ENCODE results near the gene PLCB1. TPM values are rescaled to one million over a fixed set of nuclear protein-coding genes. Genes with fewer than 3 reads are reported as not detected.

PLCB1 gene
- total and polyA plus RNA-seq, 2 donors (not counting 3 experiments of a cell fraction or from before 2014, with no cell fraction given), result 10.2 to 53.4 TPM

- no TSS peak for BruUV-seq (replicated peaks)
- POLR2A ChIA-PET, result no interaction called here
- Histone ChIP-seq H3K9ac (replicated peaks; ENCODE audit: extremely low read depth, insufficient read depth, low read length) (no peak overlapping the region), H3K27ac (ENCODE audit: insufficient read depth, low read depth, low read length) (no peak overlapping the region), H3K4me3 (replicated peaks in 1 of 3; ENCODE audit: insufficient read depth in 1 of 3, low read depth in 1 of 3, low read length in 3 of 3) (no peak overlapping the region), H4K20me1 (replicated peaks; ENCODE audit: control insufficient read depth, extremely low read depth, insufficient read depth, low read length) (no peaks in the 10 kb centered on the region), H3K9me1 (replicated peaks; ENCODE audit: control insufficient read depth, extremely low read depth, insufficient read depth, low read length) (no peaks in the 10 kb centered on the region), H3K36me3 (ENCODE audit: control insufficient read depth in 2 of 2, extremely low read depth in 1 of 2, insufficient read depth in 2 of 2, low read length in 2 of 2) (no peaks in the 10 kb centered on the region), H2AFZ (ENCODE audit: low read depth, low read length) (no peak overlapping the region), H3K79me2 (ENCODE audit: control insufficient read depth, insufficient read depth, low read length) (no peaks in the 10 kb centered on the region), H3K4me1 (ENCODE audit: control insufficient read depth, extremely low read depth, insufficient read depth, low read length) (no peaks in the 10 kb centered on the region), H3K27me3 (ENCODE audit: control insufficient read depth in 2 of 2, insufficient read depth in 2 of 2, low read length in 2 of 2) (no peaks in the 10 kb centered on the region), H3K9me3 (replicated peaks; ENCODE audit: control insufficient read depth, insufficient read depth, low read length) (no peaks in the 10 kb centered on the region), H3K4me2 (ENCODE audit: insufficient read depth, low read length) (no peak overlapping the region)
- intact Hi-C loops (cut with micrococcal nuclease), result no loop called here
- no peak for FAIRE-seq
- no peak for DNase-seq (ENCODE audit: low read depth, low spot score)
- TF ChIP-seq FOS (IDR thresholded peaks at IDR 0.05; ENCODE audit: borderline replicate concordance, insufficient read depth, low read length) (no peak), POLR2A (IDR thresholded peaks at IDR 0.05; ENCODE audit: low read depth, low read length) (no peak), EZH2 (IDR thresholded peaks at IDR 0.05; ENCODE audit: borderline replicate concordance, low read depth, low read length, severe bottlenecking) (no peak), JUN (IDR thresholded peaks at IDR 0.05; ENCODE audit: borderline replicate concordance, insufficient read depth, insufficient read length, low read depth) (no peak), CTCF (IDR thresholded peaks at IDR 0.05; ENCODE audit: extremely low read depth in 1 of 2, insufficient read depth in 1 of 2, low read depth in 1 of 2, low read length in 2 of 2) (no peak), POLR2AphosphoS5 (IDR thresholded peaks at IDR 0.05; ENCODE audit: insufficient read depth, low read depth, low read length) (no peak), MAX (IDR thresholded peaks at IDR 0.05; ENCODE audit: insufficient read depth, insufficient read length) (no peak), GATA2 (IDR thresholded peaks at IDR 0.05; ENCODE audit: insufficient read depth, insufficient read length, low read depth, low read length) (no peak), MYC (IDR thresholded peaks at IDR 0.05; ENCODE audit: low read depth, low read length) (no peak)
- CTCF ChIA-PET, result no interaction called here
- dilution Hi-C loops (cut with MboI; ENCODE audit: extremely low pct_ligation_motif_present, low sequenced_read_pairs), result no loop called here
Observed at GRCh38 chr20:8579035-8579434, 447.0 kb downstream of the PLCB1 start.
